ENCODE results near the gene ACAD11.

The ACAD11 gene

GRCh38 chr3:132659365-132660051 is at the start of gene ACAD11:
ACAD11 (minus strand) TSS chr3:132659809; CDS start chr3:132659751, 58 bp downstream.
- Mint-ChIP-seq H3K4me1 (peaks cover 56% of the 10 kb centered on the region), H3K27me3 (no peaks in the 10 kb centered on the region), H3K4me3 (peak within 1 kb of the TSS; percentile 92 to 94), H3K9me3 (no peaks in the 10 kb centered on the region), H3K27ac (peak within 1 kb of the TSS; percentile 99)
- ATAC-seq (peak; percentile 74), DNase-seq (peak; percentile 53 to 66)

- Mint-ChIP-seq H3K9me3 (no peaks in the 10 kb centered on the region), H3K4me3 (no peak overlapping the region), H3K4me1 (no peaks in the 10 kb centered on the region), H3K27me3 (no peaks in the 10 kb centered on the region), H3K27ac (no peak overlapping the region)
- DNase-seq (no peak), ATAC-seq (no peak)
These were observed 44.1 kb upstream of the ACAD11 start for GRCh38 chr3:132703733-132704132.

GRCh38 chr3:132695422-132695821 is 35.8 kb upstream of the ACAD11 start:
- Mint-ChIP-seq H3K4me1 (no peaks in the 10 kb centered on the region), H3K4me3 (no peak overlapping the region), H3K27ac (peak overlapping the region in 1 of 2 donors; percentile 52), H3K27me3 (no peaks in the 10 kb centered on the region), H3K9me3 (no peaks in the 10 kb centered on the region)
- no peak for ATAC-seq
- no peak for DNase-seq

- no peaks in the 10 kb centered on the region for H3K4me1 Mint-ChIP-seq
- no peaks in the 10 kb centered on the region for H3K9me3 Mint-ChIP-seq
- H3K27ac Mint-ChIP-seq = no peak overlapping the region
- H3K4me3 Mint-ChIP-seq = no peak overlapping the region
- no peaks in the 10 kb centered on the region for H3K27me3 Mint-ChIP-seq
- DNase-seq = no peak
- no peak for ATAC-seq
These were observed 35.4 kb upstream of the ACAD11 start for GRCh38 chr3:132694991-132695390.

- Mint-ChIP-seq H3K27ac (no peak overlapping the region), H3K27me3 (no peaks in the 10 kb centered on the region), H3K9me3 (no peaks in the 10 kb centered on the region), H3K4me3 (no peak overlapping the region), H3K4me1 (no peaks in the 10 kb centered on the region)
- ATAC-seq (no peak), DNase-seq (no peak)
These were observed 30.4 kb upstream of the ACAD11 start for GRCh38 chr3:132690040-132690439.

- H3K27ac Mint-ChIP-seq = no peak overlapping the region
- no peaks in the 10 kb centered on the region for H3K9me3 Mint-ChIP-seq
- no peak overlapping the region for H3K4me3 Mint-ChIP-seq
- DNase-seq (no peak), ATAC-seq (no peak)
- no peaks in the 10 kb centered on the region for H3K4me1 Mint-ChIP-seq
- no peaks in the 10 kb centered on the region for H3K27me3 Mint-ChIP-seq
These were observed 22.6 kb upstream of the ACAD11 start for GRCh38 chr3:132682201-132682600.

- Mint-ChIP-seq H3K4me1 (no peaks in the 10 kb centered on the region), H3K4me3 (no peak overlapping the region), H3K27me3 (no peaks in the 10 kb centered on the region), H3K27ac (peak overlapping the region in 1 of 2 donors; percentile 12), H3K9me3 (no peaks in the 10 kb centered on the region)
- ATAC-seq = no peak
- DNase-seq = no peak
These were observed 21.8 kb upstream of the ACAD11 start for GRCh38 chr3:132681421-132681820.

- no peak for DNase-seq
- no peak for ATAC-seq
- no peak overlapping the region for H3K4me3 Mint-ChIP-seq
- H3K27me3 Mint-ChIP-seq = no peaks in the 10 kb centered on the region
- no peaks in the 10 kb centered on the region for H3K4me1 Mint-ChIP-seq
- no peaks in the 10 kb centered on the region for H3K9me3 Mint-ChIP-seq
- no peak overlapping the region for H3K27ac Mint-ChIP-seq
These were observed 20.3 kb upstream of the ACAD11 start for GRCh38 chr3:132679911-132680310.

GRCh38 chr3:132675408-132675807 is 15.8 kb upstream of the ACAD11 start:
- ATAC-seq (no peak), DNase-seq (no peak)
- Mint-ChIP-seq H3K9me3 (no peaks in the 10 kb centered on the region), H3K4me1 (no peaks in the 10 kb centered on the region), H3K27me3 (no peaks in the 10 kb centered on the region), H3K27ac (peak overlapping the region; percentile 6 to 38), H3K4me3 (no peak overlapping the region)

GRCh38 chr3:132669256-132669777 is 9.7 kb upstream of the ACAD11 start:
- H3K27ac Mint-ChIP-seq = peak overlapping the region in 1 of 2 donors; percentile 72
- H3K4me3 Mint-ChIP-seq = no peak overlapping the region
- no peaks in the 10 kb centered on the region for H3K9me3 Mint-ChIP-seq
- DNase-seq = no peak
- H3K27me3 Mint-ChIP-seq = no peaks in the 10 kb centered on the region
- no peak for ATAC-seq
- H3K4me1 Mint-ChIP-seq = peaks cover 19% of the 10 kb centered on the region

- Mint-ChIP-seq H3K4me3 (no peak overlapping the region), H3K27me3 (no peaks in the 10 kb centered on the region), H3K27ac (no peak overlapping the region), H3K9me3 (no peaks in the 10 kb centered on the region), H3K4me1 (peaks cover 51% of the 10 kb centered on the region)
- DNase-seq (no peak), ATAC-seq (no peak)
These were observed 5.7 kb upstream of the ACAD11 start for GRCh38 chr3:132665230-132665745.

- Mint-ChIP-seq H3K27ac (peak overlapping the region in 1 of 2 donors; percentile 28), H3K9me3 (no peaks in the 10 kb centered on the region), H3K4me1 (peaks cover 52% of the 10 kb centered on the region), H3K4me3 (peak overlapping the region; percentile 41 to 94), H3K27me3 (no peaks in the 10 kb centered on the region)
- no peak for DNase-seq
- no peak for ATAC-seq
These were observed 2.6 kb upstream of the ACAD11 start for GRCh38 chr3:132662212-132662611.

- Mint-ChIP-seq H3K4me1 (peaks cover 55% of the 10 kb centered on the region), H3K4me3 (peak overlapping the region; percentile 92 to 94), H3K27me3 (no peaks in the 10 kb centered on the region), H3K9me3 (no peaks in the 10 kb centered on the region), H3K27ac (peak overlapping the region; percentile 99)
- no peak for DNase-seq
- no peak for ATAC-seq
These were observed 1.5 kb upstream of the ACAD11 start for GRCh38 chr3:132661101-132661500.

GRCh38 chr3:132660811-132661070 is 1.1 kb upstream of the ACAD11 start:
- H3K27ac Mint-ChIP-seq = peak overlapping the region; percentile 99
- H3K4me3 Mint-ChIP-seq = peak overlapping the region; percentile 92 to 94
- DNase-seq (no peak), ATAC-seq (peak; percentile 44)
- no peaks in the 10 kb centered on the region for H3K27me3 Mint-ChIP-seq
- H3K9me3 Mint-ChIP-seq = no peaks in the 10 kb centered on the region
- H3K4me1 Mint-ChIP-seq = peaks cover 55% of the 10 kb centered on the region

GRCh38 chr3:132660052-132660810 is 622 bp upstream of the ACAD11 start, which contains the start of gene UBA5:
UBA5 (plus strand) TSS chr3:132660329; CDS start chr3:132660538, 209 bp downstream.
- ATAC-seq = peak; percentile 89
- Mint-ChIP-seq H3K4me1 (peaks cover 59% of the 10 kb centered on the region), H3K27me3 (no peaks in the 10 kb centered on the region), H3K4me3 (peak within 1 kb of the TSS; percentile 92 to 94), H3K27ac (peak within 1 kb of the TSS; percentile 99), H3K9me3 (no peaks in the 10 kb centered on the region)
- peak; percentile 76 to 77 for DNase-seq

- peak overlapping the region; percentile 92 to 94 for H3K4me3 Mint-ChIP-seq
- peak overlapping the region in 1 of 2 donors; percentile 73 for H3K27ac Mint-ChIP-seq
- no peak for ATAC-seq
- H3K4me1 Mint-ChIP-seq = peaks cover 51% of the 10 kb centered on the region
- no peaks in the 10 kb centered on the region for H3K9me3 Mint-ChIP-seq
- no peak for DNase-seq
- no peaks in the 10 kb centered on the region for H3K27me3 Mint-ChIP-seq
These were observed 627 bp downstream of the ACAD11 start for GRCh38 chr3:132659000-132659364.
